PFSK-1 (cell line): ENCODE data around the gene CCDC191.

Source experiments
- FOXP2 ChIP-seq: optimal IDR thresholded peaks from 2 replicates; pipeline ENCODE3; 2011; ENCODE audit warnings: borderline replicate concordance, control low read depth, inconsistent platforms; ENCODE audit not compliant: insufficient read depth; ENCODE audit errors: extremely low read length, extremely low read depth
- POLR2AphosphoS5 ChIP-seq: IDR thresholded peaks from 2 replicates; pipeline ENCODE4 v1.6.1; 2012; ENCODE audit warnings: low read depth, mild to moderate bottlenecking, control low read depth, low read length, moderate library complexity
- REST ChIP-seq, 2 experiments: IDR thresholded peaks; 2 replicates each; pipeline versions ENCODE4 v1.6.1 to v1.8.0; 2011 to 2012; ENCODE audit warnings: low read depth in 2 of 2, low read length in 2 of 2, control low read depth in 1 of 2, inconsistent platforms in 1 of 2, mild to moderate bottlenecking in 1 of 2, moderate library complexity in 1 of 2; ENCODE audit not compliant: insufficient read depth in 1 of 2
- SIN3A ChIP-seq: IDR thresholded peaks from 2 replicates; pipeline ENCODE4 v1.6.1; 2012; ENCODE audit warnings: mild to moderate bottlenecking, low read length, moderate library complexity, borderline replicate concordance; ENCODE audit not compliant: insufficient read depth
- TAF1 ChIP-seq: IDR thresholded peaks from 2 replicates; pipeline ENCODE4 v1.6.1; 2012; ENCODE audit warnings: low read length, control low read depth, borderline replicate concordance; ENCODE audit not compliant: insufficient read depth

CCDC191 gene

GRCh38 chr3:113914646-113915045 lies 141.7 kb downstream of the CCDC191 start:
- no peak for TF ChIP-seq FOXP2
- no peak for TF ChIP-seq TAF1
- no peak for TF ChIP-seq REST (IDR thresholded peaks at IDR 0.05; ENCODE audit: insufficient read depth in 1 of 2, low read depth in 2 of 2, low read length in 2 of 2)
- TF ChIP-seq POLR2AphosphoS5, result no peak
- no peak for TF ChIP-seq SIN3A
